Brain microvascular endothelial cell (primary cell): Measurements from ENCODE around the gene EXOSC7.

Experiments used
- DNase-seq: peaks from one replicate; pipeline ENCODE4 v3.0.0-alpha.2; 2020
- H3K27ac ChIP-seq: fragments of 250-450 bp; sonication (Bioruptor Pico); 2 replicates; pipeline ENCODE4 v1.5.1; 2020; ENCODE audit warnings: mild to moderate bottlenecking, moderate library complexity
- H3K27me3 ChIP-seq: fragments of 250-450 bp; sonication (Bioruptor Pico); replicated peaks from 2 replicates; pipeline ENCODE4 v1.5.1; 2020; ENCODE audit warnings: mild to moderate bottlenecking
- H3K36me3 ChIP-seq: fragments of 250-450 bp; sonication (Bioruptor Pico); replicated peaks from 2 replicates; pipeline ENCODE4 v1.5.1; 2020; ENCODE audit warnings: mild to moderate bottlenecking
- H3K4me3 ChIP-seq: 2 replicates; pipeline ENCODE4 v1.5.1; 2011; ENCODE audit warnings: low read depth, mild to moderate bottlenecking, control low read depth, low read length, moderate library complexity
- CTCF ChIP-seq: IDR thresholded peaks from 2 replicates; pipeline ENCODE4 v1.5.1; 2011; ENCODE audit warnings: low read depth, mild to moderate bottlenecking, moderate library complexity, low read length, control low read depth, inconsistent platforms; ENCODE audit errors: missing control alignments
- in situ Hi-C: cut with HindIII; loops from 2 replicates; pipeline ENCODE4 v1.10.0; 2017; ENCODE audit warnings: low sequenced_read_pairs, low pct_ligation_motif_present

The EXOSC7 gene

DNA sequence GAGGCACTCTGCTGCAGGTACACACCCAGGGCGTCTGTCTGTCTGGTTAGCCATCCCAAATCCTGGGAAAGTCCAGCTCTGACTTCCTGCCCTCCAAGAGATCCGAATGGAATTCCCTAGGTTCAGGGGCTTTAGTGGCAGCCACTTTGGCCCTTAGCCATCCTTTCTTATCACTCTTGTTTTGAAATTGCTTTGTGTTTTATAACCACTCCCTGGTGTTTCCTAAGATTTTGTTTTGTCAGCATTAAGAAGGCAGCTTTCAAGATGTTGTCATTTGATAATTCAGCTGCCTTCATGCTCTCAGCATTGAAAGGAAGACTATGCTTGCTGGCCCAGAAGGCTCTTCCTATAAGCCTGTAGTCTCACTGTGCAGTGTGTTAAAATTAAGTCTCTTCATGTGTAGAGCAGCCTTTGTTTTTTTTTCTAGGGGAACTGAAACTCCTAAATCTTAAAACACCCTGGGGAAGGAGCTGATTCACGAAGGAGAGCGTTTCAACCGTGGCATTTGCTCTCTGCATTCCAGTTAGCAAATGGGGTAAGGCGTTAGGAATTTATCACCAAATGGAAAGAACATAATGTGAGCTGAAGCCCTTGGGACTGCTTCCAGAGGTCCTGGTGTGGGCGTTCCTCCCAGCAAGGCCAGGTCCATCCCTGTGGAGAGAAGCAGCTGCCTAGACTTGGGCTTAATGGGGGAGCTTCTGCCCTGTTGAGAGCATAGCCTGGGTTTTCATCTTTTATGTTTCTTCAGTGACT lies 35.9 kb downstream of the EXOSC7 start:
- Histone ChIP-seq H3K4me3 (no peak overlapping the region), H3K36me3 (peaks cover 11% of the 10 kb centered on the region), H3K27me3 (no peaks in the 10 kb centered on the region), H3K27ac (peak overlapping the region; percentile 80)
- DNase-seq = peak; percentile 83
- in situ Hi-C loops = no loop called here
- no peak for TF ChIP-seq CTCF

DNA sequence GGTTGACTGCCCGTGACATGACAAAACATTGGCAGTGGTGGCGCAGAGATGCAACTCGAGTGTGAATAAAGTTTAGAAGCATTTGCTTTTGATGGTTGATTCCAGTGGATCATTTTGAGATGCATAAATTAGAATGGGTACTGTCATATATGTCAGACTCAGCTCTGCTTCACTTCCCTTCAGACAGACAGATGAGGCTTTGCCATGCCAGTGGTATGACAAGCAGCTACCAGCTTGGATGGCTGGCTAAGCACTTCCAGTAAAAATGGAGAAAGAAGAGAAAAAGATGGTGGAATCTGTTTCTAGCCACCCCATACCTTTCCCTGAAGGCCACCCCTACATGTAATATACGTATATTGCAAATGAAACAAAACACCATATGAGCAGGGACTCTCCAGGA lies 36.5 kb downstream of the EXOSC7 start:
- peaks cover 9% of the 10 kb centered on the region for H3K36me3 ChIP-seq
- in situ Hi-C loops = no loop called here
- no peak overlapping the region for H3K4me3 ChIP-seq
- H3K27me3 ChIP-seq = no peaks in the 10 kb centered on the region
- no peak for TF ChIP-seq CTCF
- peak overlapping the region; percentile 80 for H3K27ac ChIP-seq
- DNase-seq = no peak

DNA sequence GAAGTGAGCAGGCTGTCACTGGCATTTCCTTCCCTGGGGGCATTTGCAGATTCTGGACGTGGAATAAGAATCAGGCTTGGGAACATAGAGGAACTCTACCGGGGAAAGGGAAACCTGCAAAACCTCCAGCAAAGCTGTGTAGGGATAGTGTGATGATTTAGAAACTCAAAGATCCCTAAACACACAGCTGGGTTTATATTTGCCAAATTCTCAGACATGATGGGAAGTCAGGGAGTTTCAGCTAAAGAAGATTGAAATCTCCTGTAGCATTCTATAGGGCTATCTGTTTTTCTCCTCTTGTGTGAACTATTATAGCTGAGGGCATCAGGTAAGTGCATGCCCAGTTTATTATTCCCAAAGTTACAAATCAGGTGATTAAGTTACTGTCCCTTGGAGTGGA lies 40.9 kb downstream of the EXOSC7 start:
- H3K27ac ChIP-seq = no peak overlapping the region
- in situ Hi-C loops = no loop called here
- no peak for DNase-seq

GRCh38 chr3:45017821-45018220 lies 41.8 kb downstream of the EXOSC7 start:
- H3K4me3 ChIP-seq = no peak overlapping the region
- peaks cover 9% of the 10 kb centered on the region for H3K36me3 ChIP-seq
- in situ Hi-C loops = no loop called here
- DNase-seq = no peak
- H3K27ac ChIP-seq = no peak overlapping the region
- H3K27me3 ChIP-seq = no peaks in the 10 kb centered on the region
- TF ChIP-seq CTCF = no peak

More for the DNA sequence above, 40.9 kb downstream of the EXOSC7 start:
- Histone ChIP-seq H3K27me3 (no peaks in the 10 kb centered on the region), H3K36me3 (peaks cover 9% of the 10 kb centered on the region), H3K4me3 (no peak overlapping the region)
- no peak for TF ChIP-seq CTCF

- in situ Hi-C loops = no loop called here
- Histone ChIP-seq H3K36me3 (peaks cover 2% of the 10 kb centered on the region), H3K27ac (no peak overlapping the region), H3K4me3 (no peak overlapping the region), H3K27me3 (no peaks in the 10 kb centered on the region)
- TF ChIP-seq CTCF = no peak
- DNase-seq = no peak
Observed at GRCh38 chr3:45020534-45020933, 44.5 kb downstream of the EXOSC7 start.
